GM23248 (cell line): ENCODE measurements around the gene SALL3. TPM values are rescaled to one million over a fixed set of nuclear protein-coding genes. Genes with fewer than 3 reads are reported as not detected.

ENCODE experiments used
- DNase-seq: peaks from one replicate; pipeline ENCODE4 v3.0.0-alpha.2; 2015
- H2AFZ ChIP-seq: fragments of 200-600 bp; sonication (generic); 2 replicates; pipeline ENCODE4 v1.6.1; 2016; ENCODE audit warnings: antibody characterized with exemption
- H3F3A ChIP-seq: fragments of 200-600 bp; sonication (generic); 2 replicates; pipeline ENCODE4 v1.6.1; 2016; ENCODE audit warnings: mild to moderate bottlenecking, antibody characterized with exemption, mixed run types; ENCODE audit not compliant: insufficient read depth
- H3K27ac ChIP-seq: fragments of 200-600 bp; sonication (generic); 2 replicates; pipeline ENCODE4 v1.5.1; 2016; ENCODE audit warnings: mild to moderate bottlenecking
- H3K27me3 ChIP-seq: fragments of 200-600 bp; sonication (generic); replicated peaks from 2 replicates; pipeline ENCODE4 v1.6.1; 2016; ENCODE audit warnings: mild to moderate bottlenecking; ENCODE audit not compliant: insufficient read depth
- H3K36me3 ChIP-seq: fragments of 200-600 bp; sonication (generic); 2 replicates; pipeline ENCODE4 v1.6.1; 2016; ENCODE audit warnings: low read depth, mild to moderate bottlenecking
- H3K4me1 ChIP-seq: fragments of 200-600 bp; sonication (generic); 2 replicates; pipeline ENCODE4 v1.6.1; 2016; ENCODE audit warnings: mild to moderate bottlenecking; ENCODE audit not compliant: insufficient read depth
- H3K4me2 ChIP-seq: fragments of 200-600 bp; sonication (generic); one replicate; pipeline ENCODE4 v1.6.1; 2016; ENCODE audit warnings: mild to moderate bottlenecking; ENCODE audit not compliant: unreplicated experiment
- H3K4me3 ChIP-seq: fragments of 200-600 bp; sonication (generic); 2 replicates; pipeline ENCODE4 v1.5.1; 2016; ENCODE audit warnings: mild to moderate bottlenecking
- H3K79me2 ChIP-seq: fragments of 200-600 bp; sonication (generic); 2 replicates; pipeline ENCODE4 v1.6.1; 2016; ENCODE audit warnings: mild to moderate bottlenecking; ENCODE audit not compliant: insufficient read depth
- H3K9ac ChIP-seq: fragments of 200-600 bp; sonication (generic); 2 replicates; pipeline ENCODE4 v1.6.1; 2016; ENCODE audit warnings: mild to moderate bottlenecking
- H3K9me2 ChIP-seq: fragments of 200-600 bp; sonication (generic); 2 replicates; pipeline ENCODE4 v1.6.1; 2016; ENCODE audit warnings: mixed run types, mild to moderate bottlenecking, moderate library complexity; ENCODE audit not compliant: insufficient read depth
- H3K9me3 ChIP-seq: fragments of 200-600 bp; sonication (generic); one replicate; pipeline ENCODE4 v1.6.1; 2017; ENCODE audit warnings: low read depth
- H4K20me1 ChIP-seq: fragments of 200-600 bp; sonication (generic); 2 replicates; pipeline ENCODE4 v1.6.0; 2016; ENCODE audit not compliant: insufficient read depth
- EZH2 ChIP-seq: fragments of 200-600 bp; sonication (generic); IDR thresholded peaks from 2 replicates; pipeline ENCODE4 v1.6.1; 2018; ENCODE audit warnings: antibody characterized with exemption, mild to moderate bottlenecking; ENCODE audit not compliant: insufficient read depth, poor library complexity, severe bottlenecking
- EZH2phosphoT487 ChIP-seq: fragments of 200-600 bp; sonication (generic); IDR thresholded peaks from 2 replicates; pipeline ENCODE4 v1.6.1; 2018; ENCODE audit warnings: antibody characterized with exemption, moderate library complexity, mild to moderate bottlenecking, low read depth; ENCODE audit not compliant: insufficient read depth
- WGBS, 2 experiments: methylation state at CpG; one replicate each; pipeline ENCODE4 v1.1.6; 2015 to 2017; ENCODE audit warnings: low lambda C conversion rate in 2 of 2, low coverage in 1 of 2; ENCODE audit errors: missing lambda C conversion rate in 2 of 2; 5-methylcytosine and 5-hydroxymethylcytosine counted together
- in situ Hi-C: fragments of 300-500 bp; cut with MboI; formaldehyde crosslinking; loops from 2 replicates; pipeline ENCODE4 v1.15.0; 2020
- polyA plus RNA-seq: library from polyadenylated mRNA; unstranded; fragments of >200 nt; fragmentation: Nextera tagmentation; extraction: Ambion mirVana; gene quantifications from 2 replicates; pipeline ENCODE4 v1.2.1, GENCODE V29; 2016
- total RNA-seq: library from RNA; depleted of rRNA; stranded (reverse); fragments of >200 nt; shearing (Covaris generic); gene quantifications from 2 replicates; pipeline ENCODE4 v1.2.3, GENCODE V29; 2014

SALL3 gene
- total and polyA plus RNA-seq, 2 experiments from 2014 or later: not detected

GRCh38 chr18:78965260-78965659, 14.4 kb upstream of the SALL3 start:
- Histone ChIP-seq H3K4me1 (no peaks in the 10 kb centered on the region), H3K79me2 (no peaks in the 10 kb centered on the region), H3K4me2 (no peak overlapping the region), H3F3A (no peaks in the 10 kb centered on the region), H4K20me1 (no peaks in the 10 kb centered on the region), H3K9me3 (no peaks in the 10 kb centered on the region), H3K9ac (no peak overlapping the region), H3K27me3 (no peaks in the 10 kb centered on the region), H3K36me3 (no peaks in the 10 kb centered on the region), H3K4me3 (no peak overlapping the region), H3K9me2 (no peaks in the 10 kb centered on the region), H3K27ac (no peak overlapping the region), H2AFZ (no peak overlapping the region)
- in situ Hi-C loops: no loop called here
- whole genome bisulfite sequencing, 2 experiments: 15 to 46% methylated on average over 10 to 23 of the region's 23 CpGs
- no peak for TF ChIP-seq EZH2
- no peak for TF ChIP-seq EZH2phosphoT487
- DNase-seq: no peak

GRCh38 chr18:78965917-78966792, 13.5 kb upstream of the SALL3 start:
- WGBS, 2 experiments: 31 to 36% methylated on average over 18 of the region's 18 CpGs
- TF ChIP-seq EZH2phosphoT487: no peak
- no peak for TF ChIP-seq EZH2
- Histone ChIP-seq H3K27me3 (no peaks in the 10 kb centered on the region), H3K4me3 (no peak overlapping the region), H3K79me2 (no peaks in the 10 kb centered on the region), H3K4me1 (no peaks in the 10 kb centered on the region), H3K36me3 (no peaks in the 10 kb centered on the region), H2AFZ (no peak overlapping the region), H3K9ac (no peak overlapping the region), H3K4me2 (no peak overlapping the region), H3K27ac (no peak overlapping the region), H3F3A (no peaks in the 10 kb centered on the region), H4K20me1 (no peaks in the 10 kb centered on the region), H3K9me3 (no peaks in the 10 kb centered on the region), H3K9me2 (no peaks in the 10 kb centered on the region)
- in situ Hi-C loops: no loop called here
- DNase-seq: no peak

GRCh38 chr18:78966793-78967106, 12.9 kb upstream of the SALL3 start:
- Histone ChIP-seq H3K9me3 (no peaks in the 10 kb centered on the region), H3K36me3 (no peaks in the 10 kb centered on the region), H3K4me3 (no peak overlapping the region), H3K4me2 (no peak overlapping the region), H3K4me1 (no peaks in the 10 kb centered on the region), H3K9ac (no peak overlapping the region), H2AFZ (no peak overlapping the region), H3K79me2 (no peaks in the 10 kb centered on the region), H3F3A (no peaks in the 10 kb centered on the region), H3K27me3 (no peaks in the 10 kb centered on the region), H3K27ac (no peak overlapping the region), H3K9me2 (no peaks in the 10 kb centered on the region), H4K20me1 (no peaks in the 10 kb centered on the region)
- DNase-seq: no peak
- no peak for TF ChIP-seq EZH2phosphoT487
- no peak for TF ChIP-seq EZH2
- WGBS, 2 experiments: 43 to 57% methylated on average over 1 of the region's 1 CpG
- in situ Hi-C loops: no loop called here

- no peak overlapping the region for H2AFZ ChIP-seq
- H3K79me2 ChIP-seq: no peaks in the 10 kb centered on the region
- H4K20me1 ChIP-seq: no peaks in the 10 kb centered on the region
- in situ Hi-C loops: no loop called here
- H3K4me1 ChIP-seq: no peaks in the 10 kb centered on the region
- 32 to 39% methylated on average over 6 of the region's 6 CpGs for WGBS, 2 experiments
- H3K9me2 ChIP-seq: no peaks in the 10 kb centered on the region
- H3K36me3 ChIP-seq: no peaks in the 10 kb centered on the region
- no peak for TF ChIP-seq EZH2phosphoT487
- TF ChIP-seq EZH2: no peak
- H3K27ac ChIP-seq: no peak overlapping the region
- H3K9ac ChIP-seq: no peak overlapping the region
- no peak overlapping the region for H3K4me3 ChIP-seq
- peaks cover 7% of the 10 kb centered on the region for H3K27me3 ChIP-seq
- no peak for DNase-seq
- no peaks in the 10 kb centered on the region for H3K9me3 ChIP-seq
- H3K4me2 ChIP-seq: no peak overlapping the region
- H3F3A ChIP-seq: no peaks in the 10 kb centered on the region
Measured at GRCh38 chr18:78967692-78968091, 11.9 kb upstream of the SALL3 start.
